HL-60 (cell line): ENCODE measurements around the gene ANAPC1.
"Not testable (repeated sequence)": the region's sequence is repeated elsewhere in the genome, so short reads cannot be mapped to it uniquely, and the experiment has no call there.

Experiments used
- DNase-seq, 2 experiments: peaks; one replicate each; pipeline ENCODE4 v3.0.0-alpha.2; 2010 to 2020; ENCODE audit warnings: low read depth in 1 of 2, low spot score in 1 of 2
- H3K27ac ChIP-seq: fragments of 250-450 bp; sonication (Bioruptor Pico); replicated peaks from 2 replicates; pipeline ENCODE4 v1.5.1; 2020; ENCODE audit warnings: mild to moderate bottlenecking, moderate library complexity
- H3K27me3 ChIP-seq: fragments of 250-450 bp; sonication (Bioruptor Pico); 2 replicates; pipeline ENCODE4 v1.5.1; 2021; ENCODE audit warnings: mild to moderate bottlenecking, moderate library complexity; ENCODE audit not compliant: insufficient read depth, poor library complexity, severe bottlenecking
- H3K4me3 ChIP-seq: replicated peaks from 2 replicates; pipeline ENCODE4 v1.5.1; 2011; ENCODE audit warnings: mild to moderate bottlenecking, control low read depth, low read length; ENCODE audit not compliant: insufficient read depth

ANAPC1 gene

DNA sequence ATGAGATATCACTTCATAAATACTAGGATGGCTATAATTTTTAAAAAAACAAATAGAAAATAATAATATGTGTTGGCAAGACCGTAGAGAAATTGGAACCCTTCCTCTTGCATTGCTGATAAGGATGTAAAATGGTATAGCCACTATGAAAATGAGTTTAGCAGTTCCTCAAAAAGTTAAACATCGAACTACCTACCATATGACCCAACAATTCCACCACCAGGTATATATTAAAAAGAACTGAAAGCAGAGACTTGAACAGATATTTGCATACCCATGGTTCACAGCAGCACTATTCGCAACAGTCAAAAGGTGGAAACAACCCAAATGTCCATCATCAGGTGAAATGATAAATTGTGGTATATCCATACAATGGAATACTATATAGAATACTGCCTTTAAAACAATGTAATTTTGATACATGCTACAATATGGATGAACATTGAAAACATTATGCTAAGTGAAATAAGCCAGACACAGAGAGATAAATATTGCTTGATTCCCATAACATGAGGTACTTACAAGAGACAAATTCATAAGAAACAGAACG, 55.7 kb downstream of the ANAPC1 start:
- not testable (repeated sequence) for H3K4me3 ChIP-seq, H3K27me3 ChIP-seq, H3K27ac ChIP-seq, DNase-seq

DNA sequence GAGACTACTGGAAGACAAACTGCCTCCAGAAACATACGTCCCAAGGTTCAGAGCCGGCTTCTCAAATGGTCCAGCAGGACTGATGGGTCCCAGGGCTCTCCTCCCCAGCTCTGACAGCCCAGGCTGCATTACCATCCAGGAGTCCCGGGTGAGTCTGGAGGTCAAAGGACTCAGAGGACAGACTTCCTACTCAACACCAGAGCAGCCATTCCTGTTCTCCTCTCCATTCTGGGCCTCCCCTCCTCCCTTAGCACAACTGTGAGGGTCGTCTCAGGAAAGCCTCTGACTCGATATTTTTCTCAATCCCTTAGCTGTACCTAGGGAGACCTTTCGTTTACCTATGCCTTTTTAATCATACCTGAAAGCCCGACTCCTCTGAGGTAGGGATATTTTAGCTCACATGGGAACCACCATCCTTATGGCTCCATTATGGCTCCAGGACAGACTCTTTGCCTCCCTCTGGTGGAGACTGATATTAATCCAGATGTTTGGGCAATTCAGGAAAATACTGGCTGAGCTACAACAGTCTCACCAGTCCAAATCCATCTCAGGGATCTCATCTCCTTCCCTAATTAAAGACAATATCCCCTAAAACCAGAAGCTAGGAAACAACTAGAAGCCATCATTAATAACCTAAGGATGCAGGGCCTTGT, 70.9 kb downstream of the ANAPC1 start:
- not testable (repeated sequence) for H3K27me3 ChIP-seq, H3K4me3 ChIP-seq, H3K27ac ChIP-seq, DNase-seq

DNA sequence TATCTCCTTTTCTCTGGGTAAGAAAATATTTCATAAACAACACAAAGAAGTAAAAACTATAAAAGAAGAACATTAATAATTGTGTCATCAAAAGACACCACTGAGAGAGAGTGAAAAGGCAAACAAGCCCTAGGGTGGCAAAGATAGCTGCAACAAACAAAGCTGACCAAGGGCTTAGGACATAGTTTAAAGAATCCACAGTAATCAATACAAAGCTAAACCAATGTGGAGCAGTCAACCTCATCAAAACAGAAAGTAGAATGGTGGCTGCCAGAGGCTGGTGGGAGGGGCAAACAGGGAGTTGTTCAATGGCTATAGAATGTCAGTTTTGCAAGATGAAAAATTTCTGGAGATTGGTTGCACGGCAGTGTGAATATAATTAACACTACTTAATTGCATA, 93.4 kb downstream of the ANAPC1 start:
- H3K4me3 ChIP-seq, DNase-seq, H3K27ac ChIP-seq, H3K27me3 ChIP-seq: not testable (repeated sequence)

DNA sequence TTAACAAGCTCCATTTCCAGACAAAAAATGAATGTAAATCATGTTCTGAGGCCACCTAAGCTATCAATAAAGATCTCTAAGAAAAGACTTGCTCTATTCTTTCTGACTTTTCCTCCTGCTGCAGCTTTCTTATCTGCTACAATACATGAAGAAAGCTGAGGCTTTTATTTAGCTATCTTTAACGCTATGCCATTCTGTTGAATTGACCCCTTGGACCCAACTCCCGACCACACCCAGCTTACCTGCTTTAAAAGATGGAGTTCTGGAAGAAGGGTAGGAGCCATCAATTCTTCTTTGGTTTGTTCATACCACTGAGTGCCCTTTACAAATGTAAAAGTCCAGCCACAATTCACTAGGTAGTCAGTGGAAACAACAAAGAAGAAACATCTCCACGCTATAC, 99.9 kb downstream of the ANAPC1 start:
- DNase-seq, H3K4me3 ChIP-seq, H3K27ac ChIP-seq, H3K27me3 ChIP-seq: not testable (repeated sequence)

DNA sequence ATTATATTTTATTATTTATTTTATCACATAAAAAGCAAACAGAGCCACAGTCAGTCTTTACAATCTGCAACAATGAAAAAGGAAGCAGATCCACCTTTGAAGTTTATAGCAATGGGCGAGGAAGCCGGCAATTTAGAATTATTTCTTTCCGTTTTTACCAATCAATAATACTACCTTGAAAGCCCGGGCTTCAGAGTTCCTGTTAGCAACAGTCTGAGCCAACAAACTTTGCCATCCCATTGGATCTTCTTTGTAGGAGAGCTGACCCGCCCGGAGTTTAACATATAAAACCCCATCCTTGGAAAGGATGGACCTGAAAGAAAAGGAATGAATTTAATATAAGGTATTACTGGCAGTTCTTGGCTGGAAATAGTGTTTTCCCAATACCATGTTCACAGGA, 101.8 kb downstream of the ANAPC1 start:
- not testable (repeated sequence) for H3K27me3 ChIP-seq, DNase-seq, H3K27ac ChIP-seq, H3K4me3 ChIP-seq

DNA sequence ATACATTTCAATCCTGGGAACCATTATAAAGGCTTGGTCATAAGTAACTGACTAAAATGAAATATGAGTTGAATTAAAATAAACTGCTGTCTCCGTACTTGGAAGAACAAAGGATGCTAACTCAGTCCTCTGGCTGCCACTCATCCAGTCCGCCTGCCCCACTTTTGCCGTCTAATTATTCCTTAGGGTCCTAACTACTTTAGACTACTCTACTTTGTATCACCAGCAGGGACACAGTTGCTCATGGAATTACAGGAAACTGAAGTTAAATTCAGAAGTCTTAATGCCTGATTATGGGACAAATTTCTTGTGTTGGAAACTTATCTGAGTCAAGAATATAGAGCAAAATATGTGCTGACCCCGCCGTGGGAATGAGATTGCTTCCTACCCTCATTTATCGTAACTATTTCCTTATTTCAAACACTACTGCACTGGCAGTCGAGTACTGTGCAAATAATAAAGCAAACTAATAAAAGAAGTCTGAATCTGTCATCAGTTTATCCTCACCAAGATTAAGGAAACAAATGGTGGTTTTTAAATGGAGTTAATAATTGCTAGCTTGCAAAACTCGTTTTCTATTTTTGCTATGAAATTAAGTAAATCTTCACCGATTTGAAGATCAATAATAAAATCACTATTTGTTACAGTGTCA, 102.4 kb downstream of the ANAPC1 start:
- not testable (repeated sequence) for H3K27me3 ChIP-seq, DNase-seq, H3K27ac ChIP-seq, H3K4me3 ChIP-seq

DNA sequence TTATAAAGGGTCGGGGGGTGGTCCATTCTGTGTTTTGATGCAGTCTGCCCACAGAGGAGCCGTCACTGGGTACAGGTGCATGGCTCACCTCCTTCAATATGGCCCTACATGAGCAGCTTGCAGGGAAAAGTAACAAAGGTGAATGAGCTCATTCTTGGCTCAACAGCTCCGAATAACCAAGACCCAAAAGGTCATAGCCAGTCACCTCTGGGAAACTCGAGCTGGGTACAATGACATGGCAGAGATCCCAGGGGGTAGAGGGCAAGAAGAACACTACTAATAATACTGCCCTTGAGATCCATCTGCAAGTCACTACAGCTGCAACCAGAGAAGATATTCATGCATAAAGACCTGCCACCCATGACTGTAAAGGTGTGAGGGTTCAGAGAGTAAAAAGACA, 106.8 kb downstream of the ANAPC1 start:
- DNase-seq, H3K27ac ChIP-seq, H3K4me3 ChIP-seq, H3K27me3 ChIP-seq: not testable (repeated sequence)

DNA sequence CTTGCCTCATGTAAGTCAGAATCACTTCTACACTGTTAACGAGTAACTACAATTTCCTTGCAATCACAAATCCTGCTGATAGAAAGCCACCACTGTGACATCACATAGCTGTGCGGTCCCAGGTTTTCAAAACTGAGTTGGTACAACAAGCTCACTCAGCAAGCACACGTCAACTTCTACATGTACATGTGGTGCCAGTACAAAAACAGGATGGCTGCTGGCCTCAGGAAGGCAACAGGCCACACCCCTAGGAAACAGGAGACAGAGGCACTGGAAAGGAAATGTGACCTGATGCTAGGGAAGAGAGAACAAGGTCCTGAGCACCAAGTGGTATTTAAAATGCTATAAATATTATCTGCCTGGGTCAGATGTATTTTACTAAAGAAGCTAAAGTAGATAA, 107.7 kb downstream of the ANAPC1 start:
- not testable (repeated sequence) for DNase-seq, H3K4me3 ChIP-seq, H3K27me3 ChIP-seq, H3K27ac ChIP-seq

DNA sequence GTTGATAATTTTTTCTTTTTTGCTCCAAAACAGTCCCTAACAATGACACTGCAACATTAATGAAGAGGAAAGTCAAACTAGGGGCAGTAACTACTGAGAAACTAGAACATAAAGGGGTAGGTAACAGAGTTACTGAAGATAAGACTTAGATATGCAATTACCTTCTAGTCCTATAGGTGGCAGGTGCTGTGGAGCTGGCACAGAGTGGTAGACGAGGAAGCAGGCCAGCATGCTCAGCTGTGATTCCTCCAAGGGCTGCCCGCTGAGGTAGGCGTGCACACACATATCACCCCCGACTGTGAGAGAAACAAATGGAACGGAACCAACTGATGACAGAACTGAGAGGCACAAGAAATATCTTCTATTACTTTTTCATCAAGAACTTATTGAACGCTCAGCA, 111.8 kb downstream of the ANAPC1 start:
- not testable (repeated sequence) for H3K4me3 ChIP-seq, DNase-seq, H3K27me3 ChIP-seq, H3K27ac ChIP-seq

DNA sequence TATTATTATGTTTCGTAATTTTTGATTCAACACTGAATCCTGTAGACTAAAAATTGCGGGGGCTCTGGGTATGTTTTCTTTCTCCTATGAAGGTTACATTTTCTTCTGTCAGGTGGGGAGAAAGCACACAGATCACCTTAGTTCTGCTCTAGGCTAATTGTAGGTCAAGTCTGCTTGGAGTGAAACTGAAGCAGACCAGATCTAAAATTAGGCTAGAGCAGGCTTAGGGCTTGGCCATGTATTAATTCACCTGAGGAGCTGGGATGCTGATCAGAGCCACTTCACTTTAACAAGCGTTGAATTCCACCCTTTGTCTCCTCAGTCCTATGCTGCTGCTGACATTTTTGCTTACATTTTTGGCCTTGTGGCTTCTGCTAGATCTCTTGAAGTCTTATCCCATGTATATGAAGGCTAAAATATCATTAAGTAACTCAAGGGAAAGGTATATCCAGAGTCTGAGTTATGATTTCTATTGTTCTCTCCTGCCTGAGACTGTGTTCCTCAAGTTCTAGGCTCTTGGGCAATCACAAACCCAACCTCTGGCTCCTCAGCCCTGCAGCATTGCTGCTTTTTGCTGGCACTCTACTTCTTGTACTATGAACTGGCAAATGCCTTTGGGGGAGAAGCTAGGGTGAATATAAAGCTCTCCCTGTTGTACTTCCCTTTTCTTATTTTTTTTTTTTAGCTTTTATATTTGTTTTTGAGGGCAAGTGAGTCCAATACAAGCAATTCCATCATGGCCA, 112.9 kb downstream of the ANAPC1 start:
- H3K27me3 ChIP-seq, H3K27ac ChIP-seq, H3K4me3 ChIP-seq, DNase-seq: not testable (repeated sequence)

DNA sequence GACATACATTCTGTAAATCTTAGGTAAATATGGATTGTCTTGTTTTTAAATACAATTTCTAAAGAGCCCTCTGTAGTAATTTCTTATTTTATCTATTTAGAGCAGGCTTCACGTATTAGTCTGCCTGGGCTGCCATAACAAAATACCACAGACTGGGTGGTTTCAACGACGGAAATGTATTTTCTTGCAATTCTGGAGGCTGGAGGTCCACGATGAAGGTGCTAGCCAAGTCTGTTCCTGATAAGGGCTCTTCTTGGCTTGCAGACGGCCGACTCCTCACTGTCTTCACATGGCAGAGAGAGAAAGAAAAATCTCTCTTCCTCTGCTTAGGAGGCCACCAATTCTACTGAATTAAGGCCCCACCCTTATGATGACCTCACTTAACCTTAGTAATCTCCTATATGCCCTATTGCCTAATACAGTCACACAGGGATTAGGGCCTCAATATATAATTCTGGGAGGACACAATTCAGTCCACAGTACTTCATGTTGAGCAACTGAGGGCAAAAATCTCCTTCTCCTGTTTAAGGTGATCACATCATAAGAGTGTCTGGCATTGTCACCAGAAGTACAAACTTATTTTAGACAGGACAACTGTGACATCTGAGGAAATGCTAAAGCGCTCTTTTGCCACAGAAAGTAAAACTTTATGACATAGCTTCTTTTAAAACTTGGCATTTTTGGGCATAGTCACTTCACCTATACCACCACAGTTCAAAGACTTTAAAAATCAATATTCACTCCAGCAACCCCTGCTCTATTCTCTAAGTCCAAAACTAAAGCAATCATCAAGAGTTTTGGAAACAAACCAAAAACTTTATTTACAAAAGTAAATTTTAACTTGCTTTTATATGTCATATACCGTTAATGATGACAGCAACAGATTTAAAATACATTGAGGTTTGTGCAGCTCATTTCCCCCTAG, 115.5 kb downstream of the ANAPC1 start:
- DNase-seq: not testable (repeated sequence)

DNA sequence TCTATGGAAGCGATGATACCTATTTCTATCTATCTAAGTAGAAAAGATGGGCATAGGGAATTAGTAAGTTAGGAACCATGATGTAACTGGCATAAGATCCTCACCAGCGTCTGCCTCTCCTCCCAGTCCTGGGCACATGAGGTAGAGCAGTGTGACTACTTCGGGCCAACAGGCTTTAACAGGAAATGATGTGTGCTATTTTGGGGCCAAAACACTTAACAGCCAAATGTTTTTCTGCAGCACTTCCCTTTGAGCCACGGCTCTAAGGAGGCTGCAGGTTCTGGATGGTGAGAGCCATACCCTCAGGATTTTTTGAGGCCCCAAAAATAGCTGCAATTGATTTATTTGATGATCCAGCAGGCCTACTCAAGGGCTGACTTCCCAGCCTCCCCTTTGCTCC, 116.9 kb downstream of the ANAPC1 start:
- not testable (repeated sequence) for H3K27me3 ChIP-seq, H3K27ac ChIP-seq, H3K4me3 ChIP-seq
- peak in 1 of 2 experiments; percentile 10 for DNase-seq

More for the DNA sequence above, 115.5 kb downstream of the ANAPC1 start:
- H3K27ac ChIP-seq, H3K27me3 ChIP-seq, H3K4me3 ChIP-seq: not testable (repeated sequence)

DNA sequence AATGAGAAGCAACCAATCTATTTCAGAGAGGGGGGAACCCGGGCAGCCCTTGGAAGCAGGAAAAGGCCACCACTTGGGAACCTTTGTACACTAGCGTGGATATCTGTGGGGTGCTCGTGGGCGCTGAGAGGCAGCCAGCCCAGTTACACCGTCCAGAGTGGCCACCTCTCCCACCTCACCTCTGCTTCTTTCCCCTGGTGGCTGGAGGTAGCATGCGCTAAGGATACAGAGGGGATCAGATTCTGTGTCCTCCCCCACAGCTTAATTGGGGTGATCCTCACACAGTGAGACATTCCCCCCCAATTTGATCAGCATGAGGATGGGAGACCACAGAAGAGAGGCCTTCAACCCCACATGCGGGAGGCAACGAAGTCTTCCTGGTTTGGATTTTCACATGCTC, 117.7 kb downstream of the ANAPC1 start:
- H3K27ac ChIP-seq, H3K4me3 ChIP-seq, DNase-seq, H3K27me3 ChIP-seq: not testable (repeated sequence)

DNA sequence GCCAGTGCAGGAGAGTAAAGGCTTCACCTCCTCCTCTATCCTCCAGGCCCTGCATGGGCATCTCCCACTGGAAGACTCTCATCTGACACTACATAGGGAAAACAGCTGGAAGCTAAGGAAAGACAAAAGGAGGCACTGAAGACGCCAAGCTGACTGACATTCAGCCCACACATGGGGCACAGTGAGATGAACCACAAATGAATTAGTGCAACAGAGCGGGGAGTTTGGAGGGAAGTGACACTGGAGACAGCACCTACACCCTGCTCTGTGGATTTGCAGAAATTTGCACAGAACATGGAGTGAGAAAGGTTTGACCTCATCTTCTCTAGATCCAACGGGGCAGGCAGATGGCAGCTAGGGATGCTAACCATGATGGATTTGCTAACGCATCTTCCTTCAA, 119.8 kb downstream of the ANAPC1 start:
- not testable (repeated sequence) for DNase-seq, H3K27ac ChIP-seq, H3K27me3 ChIP-seq, H3K4me3 ChIP-seq
